ENCODE results near the gene ABCA2.
A peak's percentile ranks its signal among the peaks of the same experiment; 100 is the strongest.

The ABCA2 gene

DNA sequence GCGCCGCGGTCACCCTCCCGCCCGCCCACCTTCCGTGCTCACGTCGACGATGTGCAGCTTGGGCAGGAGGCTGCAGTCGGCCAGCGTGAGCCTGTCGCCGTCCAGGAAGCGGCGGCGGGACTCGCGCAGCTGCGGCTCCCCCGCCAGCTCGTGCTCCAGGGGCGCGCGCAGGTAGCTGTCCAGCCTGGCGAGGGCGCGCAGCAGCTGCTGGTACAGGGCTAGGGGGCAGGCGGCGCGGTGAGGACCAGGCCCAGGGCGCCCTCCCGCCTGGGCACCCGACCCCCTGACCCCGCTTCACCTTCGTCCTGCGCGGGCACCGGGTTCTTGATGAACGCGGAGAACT, 33.2 kb downstream of the ABCA2 start:
- no peak for DNase-seq (ENCODE audit: extremely low read depth, insufficient read length)
- TF ChIP-seq, protein P1, sequence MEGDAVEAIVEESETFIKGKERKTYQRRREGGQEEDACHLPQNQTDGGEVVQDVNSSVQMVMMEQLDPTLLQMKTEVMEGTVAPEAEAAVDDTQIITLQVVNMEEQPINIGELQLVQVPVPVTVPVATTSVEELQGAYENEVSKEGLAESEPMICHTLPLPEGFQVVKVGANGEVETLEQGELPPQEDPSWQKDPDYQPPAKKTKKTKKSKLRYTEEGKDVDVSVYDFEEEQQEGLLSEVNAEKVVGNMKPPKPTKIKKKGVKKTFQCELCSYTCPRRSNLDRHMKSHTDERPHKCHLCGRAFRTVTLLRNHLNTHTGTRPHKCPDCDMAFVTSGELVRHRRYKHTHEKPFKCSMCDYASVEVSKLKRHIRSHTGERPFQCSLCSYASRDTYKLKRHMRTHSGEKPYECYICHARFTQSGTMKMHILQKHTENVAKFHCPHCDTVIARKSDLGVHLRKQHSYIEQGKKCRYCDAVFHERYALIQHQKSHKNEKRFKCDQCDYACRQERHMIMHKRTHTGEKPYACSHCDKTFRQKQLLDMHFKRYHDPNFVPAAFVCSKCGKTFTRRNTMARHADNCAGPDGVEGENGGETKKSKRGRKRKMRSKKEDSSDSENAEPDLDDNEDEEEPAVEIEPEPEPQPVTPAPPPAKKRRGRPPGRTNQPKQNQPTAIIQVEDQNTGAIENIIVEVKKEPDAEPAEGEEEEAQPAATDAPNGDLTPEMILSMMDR (IDR thresholded peaks at IDR 0.05; ENCODE audit: insufficient read depth, low read length, poor library complexity, severe bottlenecking) = no peak
- H3K36me3 ChIP-seq (ENCODE audit: control insufficient read depth, insufficient read depth, low read length) = no peaks in the 10 kb centered on the region; the same call in 1 of the 2 replicates
- H3K4me3 ChIP-seq (replicated peaks; ENCODE audit: low read depth, low read length) = no peak overlapping the region
- no peaks in the 10 kb centered on the region; the same call in 1 of the 2 replicates for H3K27me3 ChIP-seq (replicated peaks; ENCODE audit: control insufficient read depth, insufficient read depth, low read length)

DNA sequence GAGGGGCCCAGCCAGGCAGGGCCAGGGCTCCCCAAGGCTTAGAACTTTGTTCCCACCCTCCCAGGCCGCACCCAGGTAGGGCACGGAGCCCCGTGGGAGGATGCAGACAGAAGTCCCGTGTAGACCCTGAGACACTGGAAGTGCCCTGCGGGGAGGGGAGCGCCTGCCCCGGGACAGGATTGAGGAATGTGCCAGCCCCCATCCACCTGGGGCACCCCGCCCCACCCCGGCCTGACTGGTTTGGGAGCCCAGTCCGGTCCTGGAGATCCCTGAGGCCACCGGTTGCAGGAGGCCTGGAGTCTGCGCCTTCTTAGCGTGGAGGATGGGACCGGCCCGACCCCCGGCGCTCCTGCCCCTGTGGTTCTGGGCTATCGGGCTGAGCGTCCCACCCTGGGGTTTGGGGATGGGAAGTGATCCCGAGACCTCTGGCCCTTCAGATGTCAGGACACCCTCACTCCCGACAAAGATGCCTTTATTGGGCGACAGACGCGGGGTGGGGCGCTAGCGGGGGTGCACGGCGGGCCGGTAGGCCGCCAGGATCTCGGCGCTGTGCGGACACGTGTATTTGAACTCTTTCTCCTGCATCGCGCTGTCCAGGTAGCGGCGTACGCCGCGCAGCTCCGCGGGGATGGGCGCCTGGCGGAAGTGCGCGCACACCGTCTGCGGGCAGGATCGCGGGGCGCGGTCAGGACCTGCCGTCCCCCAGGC, 33.7 kb downstream of the ABCA2 start:
- H3K27me3 ChIP-seq (replicated peaks; ENCODE audit: control insufficient read depth, insufficient read depth, low read length) = no peaks in the 10 kb centered on the region; the same call in 1 of the 2 replicates
- no peak for DNase-seq (ENCODE audit: extremely low read depth, insufficient read length)
- H3K4me3 ChIP-seq (replicated peaks; ENCODE audit: low read depth, low read length) = no peak overlapping the region
- TF ChIP-seq, protein P1 (IDR thresholded peaks at IDR 0.05; ENCODE audit: insufficient read depth, low read length, poor library complexity, severe bottlenecking) = no peak
- no peaks in the 10 kb centered on the region; the same call in 1 of the 2 replicates for H3K36me3 ChIP-seq (ENCODE audit: control insufficient read depth, insufficient read depth, low read length)

DNA sequence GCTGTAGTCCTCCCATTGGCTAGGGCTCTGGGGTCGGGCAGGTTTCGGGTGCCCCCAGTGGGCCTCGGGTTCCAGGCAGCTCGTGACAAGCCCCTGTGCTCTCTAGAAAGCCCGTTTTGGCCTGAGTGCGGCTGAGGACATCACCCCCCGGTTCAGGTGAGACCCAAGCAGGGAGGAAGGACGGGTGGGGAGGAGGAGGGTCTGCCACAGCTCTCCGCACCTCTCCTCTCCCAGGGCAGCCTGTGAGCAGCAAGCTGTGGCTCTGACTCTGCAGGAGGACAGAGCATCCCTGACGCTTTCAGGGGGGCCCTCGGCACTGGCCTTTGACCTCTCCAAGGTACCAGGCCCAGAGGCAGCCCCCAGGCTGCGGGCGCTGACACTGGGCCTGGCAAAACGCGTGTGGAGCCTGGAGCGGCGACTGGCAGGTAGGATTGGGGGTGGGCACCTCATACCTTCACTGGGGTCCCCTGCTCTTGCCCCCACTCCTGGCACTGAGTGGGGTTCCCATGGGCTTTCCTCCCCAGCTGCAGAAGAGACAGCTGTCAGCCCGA, 35.1 kb downstream of the ABCA2 start:
- TF ChIP-seq, protein P1 (IDR thresholded peaks at IDR 0.05; ENCODE audit: insufficient read depth, low read length, poor library complexity, severe bottlenecking) = no peak
- Histone ChIP-seq H3K4me3 (replicated peaks; ENCODE audit: low read depth, low read length) (peak overlapping the region; percentile 62), H3K27me3 (replicated peaks; ENCODE audit: control insufficient read depth, insufficient read depth, low read length) (no peaks in the 10 kb centered on the region; the same call in 1 of the 2 replicates), H3K36me3 (ENCODE audit: control insufficient read depth, insufficient read depth, low read length) (no peaks in the 10 kb centered on the region; the same call in 1 of the 2 replicates)
- no peak for DNase-seq (ENCODE audit: extremely low read depth, insufficient read length)

DNA sequence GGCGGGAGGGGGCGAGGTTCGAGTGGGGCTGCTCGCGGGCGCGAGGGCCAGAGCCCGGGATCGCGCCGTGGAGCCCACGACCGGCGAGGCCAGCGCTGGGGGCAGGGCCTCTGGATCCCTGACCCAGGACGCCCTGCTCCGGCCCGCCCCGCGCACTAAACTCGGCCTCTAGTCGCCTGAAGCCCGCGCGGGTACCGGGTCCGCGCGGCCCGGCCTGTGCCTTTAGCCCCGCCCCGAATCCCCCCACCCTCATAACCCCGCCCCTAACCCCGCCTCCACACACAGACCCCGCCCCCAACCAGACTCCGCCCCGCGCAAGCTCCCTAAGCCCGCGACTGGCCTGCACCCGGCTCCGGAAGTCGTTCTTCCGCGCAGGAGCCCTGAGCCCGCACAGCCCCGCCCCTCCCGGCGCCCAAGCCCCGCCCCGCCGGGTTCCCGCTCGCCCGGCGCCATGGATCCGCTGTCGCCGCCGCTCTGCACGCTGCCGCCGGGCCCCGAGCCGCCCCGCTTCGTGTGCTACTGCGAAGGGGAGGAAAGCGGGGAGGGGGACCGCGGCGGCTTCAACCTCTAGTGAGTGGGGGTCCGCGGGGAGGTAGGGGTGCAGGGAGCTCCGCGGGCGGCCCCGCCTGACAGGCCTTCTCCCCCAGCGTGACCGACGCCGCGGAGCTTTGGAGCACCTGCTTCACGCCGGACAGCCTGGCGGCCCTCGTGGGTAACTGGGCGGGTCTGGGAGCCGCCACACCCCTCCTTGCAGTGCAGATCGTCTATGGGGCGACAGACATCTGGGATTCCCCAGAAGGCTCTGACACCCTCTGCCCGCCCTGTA, 35.8 kb downstream of the ABCA2 start, which contains the start of gene PAXX:
Gene PAXX, plus strand, starts transcription at position 430 of the 826 bp plus-strand sequence. Its CDS starts 22 bp downstream, at position 452.
- peak within 1 kb of the TSS; percentile 62 for H3K4me3 ChIP-seq (replicated peaks; ENCODE audit: low read depth, low read length)
- TF ChIP-seq, protein P1 (IDR thresholded peaks at IDR 0.05; ENCODE audit: insufficient read depth, low read length, poor library complexity, severe bottlenecking) = no peak
- no peaks in the 10 kb centered on the region; the same call in 1 of the 2 replicates for H3K36me3 ChIP-seq (ENCODE audit: control insufficient read depth, insufficient read depth, low read length)
- no peaks in the 10 kb centered on the region; the same call in 1 of the 2 replicates for H3K27me3 ChIP-seq (replicated peaks; ENCODE audit: control insufficient read depth, insufficient read depth, low read length)
- peak; percentile 92 for DNase-seq (ENCODE audit: extremely low read depth, insufficient read length)

DNA sequence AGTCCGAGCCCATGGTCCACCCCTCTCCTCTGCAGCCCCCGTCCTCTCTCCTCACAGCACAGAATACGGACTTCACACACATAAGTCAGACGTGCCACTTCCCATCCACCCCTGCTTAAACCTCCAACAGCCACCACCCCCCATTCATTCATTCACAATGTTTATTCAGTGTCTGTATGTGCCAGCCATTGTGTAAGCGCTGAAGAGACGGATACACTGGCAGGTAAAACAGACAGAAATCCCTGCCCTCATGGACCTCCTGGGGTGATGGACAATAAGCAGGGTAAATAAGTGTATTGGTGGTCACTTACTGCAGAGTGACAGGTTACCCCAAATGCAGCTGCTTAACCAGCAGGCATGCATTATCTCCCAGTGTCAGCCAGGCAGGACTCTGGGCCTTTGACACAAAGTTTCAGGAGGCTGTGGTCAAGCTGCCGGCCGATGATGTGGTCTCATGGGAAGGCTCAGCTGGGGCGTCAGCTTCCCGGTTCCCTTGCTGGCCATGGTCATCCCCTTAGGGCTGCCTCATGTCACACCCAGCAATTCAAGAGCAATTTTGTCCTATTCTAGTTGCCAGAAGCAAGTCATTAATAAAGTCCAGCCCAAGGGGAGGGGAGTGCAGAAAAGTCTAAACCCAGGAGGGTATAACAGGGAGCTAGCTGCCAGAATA, 37.7 kb downstream of the ABCA2 start:
- Histone ChIP-seq H3K27me3 (replicated peaks; ENCODE audit: control insufficient read depth, insufficient read depth, low read length) (no peaks in the 10 kb centered on the region), H3K36me3 (ENCODE audit: control insufficient read depth, insufficient read depth, low read length) (no peaks in the 10 kb centered on the region; the same call in 1 of the 2 replicates), H3K4me3 (replicated peaks; ENCODE audit: low read depth, low read length) (no peak overlapping the region)
- no peak for DNase-seq (ENCODE audit: extremely low read depth, insufficient read length)
- TF ChIP-seq, protein P1 (IDR thresholded peaks at IDR 0.05; ENCODE audit: insufficient read depth, low read length, poor library complexity, severe bottlenecking) = no peak

Data from GM06990 (cell line).